ENCODE measurements around the gene MBD1. TPM values are rescaled to one million over a fixed set of nuclear protein-coding genes. Genes with fewer than 3 reads are reported as not detected.

The MBD1 gene
- total and polyA plus RNA-seq, 2 of the 13 experiments (the other 11 are each of a cell fraction or from before 2014, with no cell fraction given): 25.5 to 28.6 TPM

DNA sequence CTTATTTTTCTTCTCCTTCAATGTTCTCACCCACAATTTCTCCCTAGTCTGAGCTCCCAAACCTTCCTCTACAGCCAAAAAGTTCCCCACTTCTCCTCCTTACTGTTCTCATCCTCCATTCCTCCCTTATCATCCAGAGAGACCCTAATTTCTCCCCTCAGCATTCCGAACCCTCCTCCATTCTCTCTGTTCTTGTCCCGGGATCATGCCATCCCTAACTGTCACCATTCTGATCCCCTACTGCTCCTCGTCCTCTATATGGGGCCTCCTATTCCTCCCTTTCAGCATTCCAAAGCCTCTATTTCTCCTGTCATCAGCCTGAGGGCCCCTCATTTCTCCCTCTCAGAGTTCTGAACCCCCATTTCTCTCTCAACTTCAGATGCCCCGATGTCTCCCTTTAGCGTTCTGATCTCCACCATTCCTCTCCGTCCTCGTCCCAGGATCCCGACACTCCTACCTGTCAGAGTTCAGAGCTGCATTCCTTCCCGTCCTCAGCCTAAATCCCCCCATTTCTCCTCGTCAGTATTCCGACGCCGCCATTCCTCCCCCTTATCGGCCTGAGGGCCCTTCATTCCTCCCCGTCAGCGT is 522 bp downstream of the MBD1 start (continued):
- TF ChIP-seq, protein P1, sequence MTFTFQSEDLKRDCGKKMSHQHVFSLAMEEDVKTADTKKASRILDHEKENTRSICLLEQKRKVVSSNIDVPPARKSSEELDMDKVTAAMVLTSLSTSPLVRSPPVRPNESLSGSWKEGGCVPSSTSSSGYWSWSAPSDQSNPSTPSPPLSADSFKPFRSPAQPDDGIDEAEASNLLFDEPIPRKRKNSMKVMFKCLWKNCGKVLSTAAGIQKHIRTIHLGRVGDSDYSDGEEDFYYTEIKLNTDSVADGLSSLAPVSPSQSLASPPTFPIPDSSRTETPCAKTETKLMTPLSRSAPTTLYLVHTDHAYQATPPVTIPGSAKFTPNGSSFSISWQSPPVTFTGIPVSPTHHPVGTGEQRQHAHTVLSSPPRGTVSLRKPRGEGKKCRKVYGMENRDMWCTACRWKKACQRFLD (CRISPR knock-in tag; IDR thresholded peaks at IDR 0.05; ENCODE audit: borderline replicate concordance): 0 out of 2 replicates have a peak, but pooled peaks have one; percentile 29

DNA sequence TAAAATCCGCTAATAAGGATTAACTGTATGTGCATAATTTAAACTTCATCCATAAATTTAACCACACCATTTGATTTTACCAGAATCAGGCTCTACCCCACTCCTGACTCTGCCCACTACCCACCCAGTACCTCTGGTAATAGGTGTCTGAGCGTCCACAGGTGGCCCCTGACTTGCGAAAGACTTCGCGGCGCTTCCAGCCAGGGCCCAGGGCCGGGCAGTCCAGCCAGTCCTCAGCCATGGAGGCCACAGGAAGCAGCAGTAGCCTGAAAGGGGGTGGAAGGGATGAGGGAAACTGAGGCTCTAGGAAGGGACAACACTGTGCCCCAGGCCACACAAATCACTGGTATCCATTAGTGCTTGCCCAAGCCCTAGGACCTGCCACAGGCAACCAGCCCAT is 1.6 kb downstream of the MBD1 start:
- FAIRE-seq (no peak), ATAC-seq (no peak), DNase-seq (ENCODE audit: low spot score) (no peak)
- no peaks in the 10 kb centered on the region for H4K20me1 ChIP-seq (ENCODE audit: insufficient read depth, low read length)
- peak overlapping the region; percentile 91; the same call in 1 of the 2 replicates for H3K9ac ChIP-seq (ENCODE audit: insufficient read depth, low read depth, low read length)
- in situ Hi-C loops (cut with HindIII; ENCODE audit: extremely low pct_ligation_motif_present, low pct_unique_long_range_greater_than_20kb): loop anchor here (10.0 kb wide), 1 partner anchor 145 kb away; no protein-coding TSS in a partner anchor
- H3K9me3 ChIP-seq (ENCODE audit: low read length): no peaks in the 10 kb centered on the region
- ChIA-PET CTCF (ENCODE audit: low intra/inter-chr PET ratio, low total read pairs) (interaction anchor here (0.6 kb wide), 1 partner anchor 21 kb away, joined by 3 read pairs; no protein-coding TSS in a partner anchor), POLR2A (no interaction called here)
- H2AFZ ChIP-seq (ENCODE audit: low read length): no peak overlapping the region
- intact Hi-C loops (cut with micrococcal nuclease; ENCODE audit: unreplicated experiment): no loop called here
- peak overlapping the region; percentile 92 for H3K4me2 ChIP-seq (ENCODE audit: low read depth, low read length)
- no TSS peak for BruUV-seq (replicated peaks)
- peak overlapping the region in 2 of 3 experiments; percentile 2 to 100; a peak in 2 of 6 replicates for H3K4me3 ChIP-seq (replicated peaks in 1 of 3; ENCODE audit: insufficient read depth in 1 of 3, low read depth in 2 of 3, low read length in 3 of 3)
- peaks cover 24% of the 10 kb centered on the region for H3K4me1 ChIP-seq (ENCODE audit: insufficient read depth, low read length)
- 85% methylated on average over 6 of the region's 7 CpGs for WGBS (ENCODE audit: low lambda C conversion rate)
- TF ChIP-seq RAD21 (CRISPR knock-in tag; IDR thresholded peaks at IDR 0.05): no peak
- TF ChIP-seq, protein P2, sequence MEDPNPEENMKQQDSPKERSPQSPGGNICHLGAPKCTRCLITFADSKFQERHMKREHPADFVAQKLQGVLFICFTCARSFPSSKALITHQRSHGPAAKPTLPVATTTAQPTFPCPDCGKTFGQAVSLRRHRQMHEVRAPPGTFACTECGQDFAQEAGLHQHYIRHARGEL (CRISPR knock-in tag; IDR thresholded peaks at IDR 0.05): no peak
- TF ChIP-seq, protein P3, sequence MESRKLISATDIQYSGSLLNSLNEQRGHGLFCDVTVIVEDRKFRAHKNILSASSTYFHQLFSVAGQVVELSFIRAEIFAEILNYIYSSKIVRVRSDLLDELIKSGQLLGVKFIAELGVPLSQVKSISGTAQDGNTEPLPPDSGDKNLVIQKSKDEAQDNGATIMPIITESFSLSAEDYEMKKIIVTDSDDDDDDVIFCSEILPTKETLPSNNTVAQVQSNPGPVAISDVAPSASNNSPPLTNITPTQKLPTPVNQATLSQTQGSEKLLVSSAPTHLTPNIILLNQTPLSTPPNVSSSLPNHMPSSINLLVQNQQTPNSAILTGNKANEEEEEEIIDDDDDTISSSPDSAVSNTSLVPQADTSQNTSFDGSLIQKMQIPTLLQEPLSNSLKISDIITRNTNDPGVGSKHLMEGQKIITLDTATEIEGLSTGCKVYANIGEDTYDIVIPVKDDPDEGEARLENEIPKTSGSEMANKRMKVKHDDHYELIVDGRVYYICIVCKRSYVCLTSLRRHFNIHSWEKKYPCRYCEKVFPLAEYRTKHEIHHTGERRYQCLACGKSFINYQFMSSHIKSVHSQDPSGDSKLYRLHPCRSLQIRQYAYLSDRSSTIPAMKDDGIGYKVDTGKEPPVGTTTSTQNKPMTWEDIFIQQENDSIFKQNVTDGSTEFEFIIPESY (CRISPR knock-in tag; IDR thresholded peaks at IDR 0.05): peak; percentile 73
- no peak for TF ChIP-seq ZC3H4 (CRISPR knock-in tag; IDR thresholded peaks at IDR 0.05; ENCODE audit: borderline replicate concordance)
- H3K27ac ChIP-seq (ENCODE audit: extremely low read length, insufficient read depth, low read length): no peak overlapping the region
- H3K79me2 ChIP-seq (ENCODE audit: insufficient read depth, low read length): peaks cover 27% of the 10 kb centered on the region
- H3K36me3 ChIP-seq (replicated peaks in 1 of 2; ENCODE audit: control insufficient read depth in 1 of 2, insufficient read depth in 2 of 2, low read length in 2 of 2): peaks cover 28 to 42% of the 10 kb centered on the region in 2 experiments; a peak in 4 of 5 replicates
- H3K27me3 ChIP-seq (ENCODE audit: control insufficient read depth in 1 of 2, insufficient read depth in 2 of 2, low read length in 2 of 2): no peaks in the 10 kb centered on the region; a peak in 1 of 5 replicates

All from HepG2 (cell line).